NCI-H1694 treated with DMSO at 0.1 percent for 48 hours (cell line): ENCODE measurements around the gene ACOT7.

ENCODE experiments used
- DNase-seq: peaks from one replicate; lab custom pipeline; 2025; lab: John Stamatoyannopoulos, UW

ACOT7 gene

GRCh38 chr1:6360517-6361070 lies 33.0 kb downstream of the ACOT7 start:
- no peak for DNase-seq

GRCh38 chr1:6360117-6360496 lies 33.5 kb downstream of the ACOT7 start:
- no peak for DNase-seq

- DNase-seq: no peak
Observed at GRCh38 chr1:6359216-6360116, 34.1 kb downstream of the ACOT7 start.

GRCh38 chr1:6358757-6359201 lies 34.8 kb downstream of the ACOT7 start:
- no peak for DNase-seq

- DNase-seq: no peak
Observed at GRCh38 chr1:6358144-6358624, 35.4 kb downstream of the ACOT7 start.

- no peak for DNase-seq
Observed at GRCh38 chr1:6357243-6357936, 36.2 kb downstream of the ACOT7 start.

GRCh38 chr1:6355621-6356020 lies 37.9 kb downstream of the ACOT7 start:
- no peak for DNase-seq

- no peak for DNase-seq
Observed at GRCh38 chr1:6354659-6355317, 38.8 kb downstream of the ACOT7 start.

- DNase-seq: no peak
Observed at GRCh38 chr1:6353955-6354658, 39.5 kb downstream of the ACOT7 start.

GRCh38 chr1:6353619-6353954 lies 40.0 kb downstream of the ACOT7 start:
- DNase-seq: no peak

- DNase-seq: no peak
Observed at GRCh38 chr1:6352138-6352563, 41.4 kb downstream of the ACOT7 start.

GRCh38 chr1:6351480-6352137 lies 42.0 kb downstream of the ACOT7 start:
- DNase-seq: no peak

- DNase-seq: peak; percentile 36
Observed at GRCh38 chr1:6350416-6351088, 43.0 kb downstream of the ACOT7 start.

GRCh38 chr1:6349254-6349943 lies 44.2 kb downstream of the ACOT7 start:
- DNase-seq: no peak

GRCh38 chr1:6348511-6349191 lies 44.9 kb downstream of the ACOT7 start:
- no peak for DNase-seq

- DNase-seq: peak; percentile 24
Observed at GRCh38 chr1:6347641-6348487, 45.7 kb downstream of the ACOT7 start.

- DNase-seq: no peak
Observed at GRCh38 chr1:6345460-6345859, 48.1 kb downstream of the ACOT7 start.

GRCh38 chr1:6345009-6345408 lies 48.6 kb downstream of the ACOT7 start:
- DNase-seq: peak; percentile 12
